H1 (cell line): ENCODE measurements around the gene FA2H.

ENCODE experiments used
- MAX ChIP-seq: IDR thresholded peaks from 2 replicates; pipeline ENCODE4 v1.6.1; 2012; ENCODE audit warnings: inconsistent platforms
- POLR2A ChIP-seq, 2 experiments: IDR thresholded peaks; 1 replicate in 1 of 2; 2 replicates in 1 of 2; pipeline ENCODE4 v1.6.1; 2011; ENCODE audit warnings: low read depth in 2 of 2, low read length in 2 of 2, mild to moderate bottlenecking in 2 of 2; ENCODE audit errors: control extremely low read depth in 1 of 2
- POLR2AphosphoS5 ChIP-seq: IDR thresholded peaks from 2 replicates; pipeline ENCODE4 v1.6.1; 2011; ENCODE audit warnings: low read depth, low read length
- YY1 ChIP-seq: IDR thresholded peaks from 2 replicates; pipeline ENCODE4 v1.6.1; 2011; ENCODE audit warnings: low read depth, mild to moderate bottlenecking, low read length
- ZNF274 ChIP-seq: IDR thresholded peaks from 2 replicates; pipeline ENCODE4 v1.7.0; 2012; ENCODE audit warnings: low read length, borderline replicate concordance; ENCODE audit errors: extremely low read depth
- TF ChIP-seq, protein P1 (sequence below), 3 experiments: IDR thresholded peaks; 1 replicate in 2 of 3; 2 replicates in 1 of 3; pipeline versions ENCODE4 v1.5.1 to v1.6.1; 2011; ENCODE audit warnings: low read length in 3 of 3, mild to moderate bottlenecking in 3 of 3, inconsistent platforms in 2 of 3, low read depth in 1 of 3, moderate library complexity in 1 of 3; ENCODE audit not compliant: insufficient read depth in 1 of 3; ENCODE audit errors: control extremely low read depth in 1 of 3
- TF ChIP-seq, protein P2 (sequence below): IDR thresholded peaks from 2 replicates; pipeline ENCODE4 v1.6.1; 2012; ENCODE audit warnings: inconsistent platforms
- TF ChIP-seq, protein P3 (sequence below): IDR thresholded peaks from 2 replicates; pipeline ENCODE4 v1.6.1; 2012; ENCODE audit warnings: low read length, inconsistent platforms

DNA sequence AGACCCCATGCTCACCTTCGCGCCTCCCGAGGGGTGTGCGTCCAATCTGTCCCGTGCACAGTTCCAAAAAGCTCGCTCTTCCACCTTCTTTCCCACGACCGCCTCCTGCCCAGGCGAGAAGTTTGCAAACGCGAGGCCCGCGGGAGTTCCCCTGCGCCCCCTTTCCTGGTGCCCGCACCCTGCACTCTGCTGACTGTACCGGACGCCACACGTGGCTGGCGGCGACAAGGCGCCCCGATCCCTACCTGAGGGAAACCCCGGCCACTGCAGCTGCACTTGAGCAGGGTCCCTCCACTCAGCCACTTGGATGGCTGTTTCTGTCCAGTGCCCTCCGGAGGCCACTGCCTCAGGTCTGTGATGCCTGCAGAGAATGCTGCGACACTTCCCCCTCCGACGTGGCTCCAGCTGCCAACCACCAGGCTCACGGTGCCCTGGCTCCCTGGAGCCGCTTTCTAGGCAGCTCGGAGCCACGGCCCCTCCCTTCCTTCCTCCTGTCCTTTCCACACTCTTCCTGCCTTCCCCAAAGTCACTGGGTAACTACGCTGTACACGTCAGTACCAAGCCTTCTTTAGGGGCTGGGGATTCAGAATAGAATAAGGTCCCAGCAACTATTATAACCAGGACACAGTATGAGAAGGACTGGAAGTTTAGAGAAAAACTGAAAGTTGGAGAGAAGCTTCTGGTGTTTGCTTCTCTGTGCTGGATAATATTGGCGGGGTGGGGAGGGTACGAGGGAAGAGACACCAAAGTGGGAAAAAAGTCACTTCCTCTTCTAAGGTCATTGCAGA, 74.0 kb downstream of the FA2H start, which contains the start of gene MLKL:
- TF ChIP-seq, protein P1, sequence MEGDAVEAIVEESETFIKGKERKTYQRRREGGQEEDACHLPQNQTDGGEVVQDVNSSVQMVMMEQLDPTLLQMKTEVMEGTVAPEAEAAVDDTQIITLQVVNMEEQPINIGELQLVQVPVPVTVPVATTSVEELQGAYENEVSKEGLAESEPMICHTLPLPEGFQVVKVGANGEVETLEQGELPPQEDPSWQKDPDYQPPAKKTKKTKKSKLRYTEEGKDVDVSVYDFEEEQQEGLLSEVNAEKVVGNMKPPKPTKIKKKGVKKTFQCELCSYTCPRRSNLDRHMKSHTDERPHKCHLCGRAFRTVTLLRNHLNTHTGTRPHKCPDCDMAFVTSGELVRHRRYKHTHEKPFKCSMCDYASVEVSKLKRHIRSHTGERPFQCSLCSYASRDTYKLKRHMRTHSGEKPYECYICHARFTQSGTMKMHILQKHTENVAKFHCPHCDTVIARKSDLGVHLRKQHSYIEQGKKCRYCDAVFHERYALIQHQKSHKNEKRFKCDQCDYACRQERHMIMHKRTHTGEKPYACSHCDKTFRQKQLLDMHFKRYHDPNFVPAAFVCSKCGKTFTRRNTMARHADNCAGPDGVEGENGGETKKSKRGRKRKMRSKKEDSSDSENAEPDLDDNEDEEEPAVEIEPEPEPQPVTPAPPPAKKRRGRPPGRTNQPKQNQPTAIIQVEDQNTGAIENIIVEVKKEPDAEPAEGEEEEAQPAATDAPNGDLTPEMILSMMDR (IDR thresholded peaks at IDR 0.05; ENCODE audit: control extremely low read depth in 1 of 3, insufficient read depth in 1 of 3, low read depth in 1 of 3, low read length in 3 of 3), result peak in 2 of 3 experiments; percentile 15 to 25; a peak in 2 of 4 replicates
- TF ChIP-seq, protein P2, sequence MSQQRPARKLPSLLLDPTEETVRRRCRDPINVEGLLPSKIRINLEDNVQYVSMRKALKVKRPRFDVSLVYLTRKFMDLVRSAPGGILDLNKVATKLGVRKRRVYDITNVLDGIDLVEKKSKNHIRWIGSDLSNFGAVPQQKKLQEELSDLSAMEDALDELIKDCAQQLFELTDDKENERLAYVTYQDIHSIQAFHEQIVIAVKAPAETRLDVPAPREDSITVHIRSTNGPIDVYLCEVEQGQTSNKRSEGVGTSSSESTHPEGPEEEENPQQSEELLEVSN, result peak; percentile 86; the same call in 1 of the 2 replicates
- TF ChIP-seq YY1, result no peak
- TF ChIP-seq ZNF274, result no peak
- peak; percentile 92 for TF ChIP-seq MAX
- TF ChIP-seq, protein P3, sequence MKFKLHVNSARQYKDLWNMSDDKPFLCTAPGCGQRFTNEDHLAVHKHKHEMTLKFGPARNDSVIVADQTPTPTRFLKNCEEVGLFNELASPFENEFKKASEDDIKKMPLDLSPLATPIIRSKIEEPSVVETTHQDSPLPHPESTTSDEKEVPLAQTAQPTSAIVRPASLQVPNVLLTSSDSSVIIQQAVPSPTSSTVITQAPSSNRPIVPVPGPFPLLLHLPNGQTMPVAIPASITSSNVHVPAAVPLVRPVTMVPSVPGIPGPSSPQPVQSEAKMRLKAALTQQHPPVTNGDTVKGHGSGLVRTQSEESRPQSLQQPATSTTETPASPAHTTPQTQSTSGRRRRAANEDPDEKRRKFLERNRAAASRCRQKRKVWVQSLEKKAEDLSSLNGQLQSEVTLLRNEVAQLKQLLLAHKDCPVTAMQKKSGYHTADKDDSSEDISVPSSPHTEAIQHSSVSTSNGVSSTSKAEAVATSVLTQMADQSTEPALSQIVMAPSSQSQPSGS, result no peak
- no peak for TF ChIP-seq POLR2AphosphoS5
- peak in 1 of 2 experiments; percentile 31; a peak in 1 of 3 replicates for TF ChIP-seq POLR2A (IDR thresholded peaks at IDR 0.05; ENCODE audit: control extremely low read depth in 1 of 2, low read depth in 2 of 2, low read length in 2 of 2)
